Body of pancreas (tissue), 4 donors: ENCODE measurements around the gene COL24A1. TPM values are rescaled to one million over a fixed set of nuclear protein-coding genes. Genes with fewer than 3 reads are reported as not detected.

ENCODE experiments used
- ATAC-seq: fragments of 150-250 bp; one replicate; pipeline ENCODE4 v1.9.1; 2016
- DNase-seq, 4 donors: peaks; one replicate each; pipeline ENCODE4 v3.0.0-alpha.2; 2019
- H3K27ac ChIP-seq, 4 donors: fragments of 200-600 bp; sonication (generic); 1 replicate in 3 of 4; 2 replicates in 1 of 4; pipeline versions ENCODE4 v1.5.1 to v1.6.1; 2016 to 2019; ENCODE audit warnings: mild to moderate bottlenecking in 1 of 4, mixed read lengths in 1 of 4, moderate library complexity in 1 of 4
- H3K27me3 ChIP-seq, 2 donors: fragments of 200-600 bp; sonication (generic); one replicate each; pipeline ENCODE4 v1.6.0; 2016; ENCODE audit warnings: mild to moderate bottlenecking in 1 of 2
- H3K36me3 ChIP-seq, 2 donors: fragments of 200-600 bp; sonication (generic); replicated peaks in 1 of 2; 2 replicates each; pipeline ENCODE4 v1.5.1; 2016; ENCODE audit warnings: low read depth in 2 of 2; ENCODE audit not compliant: insufficient read depth in 1 of 2
- H3K4me1 ChIP-seq: fragments of 200-600 bp; sonication (generic); one replicate; pipeline ENCODE4 v1.6.0; 2016
- H3K4me3 ChIP-seq, 2 donors: fragments of 200-600 bp; sonication (generic); 1 replicate in 1 of 2; 2 replicates in 1 of 2; pipeline ENCODE4 v1.5.1; 2016 to 2019
- H3K9me3 ChIP-seq, 3 donors: fragments of 200-600 bp; sonication (generic); 1 replicate in 2 of 3; 2 replicates in 1 of 3; pipeline ENCODE4 v1.5.1; 2016
- CTCF ChIP-seq, 7 experiments: fragments of 450-650 bp in 4 of 7; fragments of 200-600 bp in 3 of 7; sonication (generic) in 3 of 7; IDR thresholded peaks; one replicate each; pipeline ENCODE4 v1.5.1; 2016 to 2019; ENCODE audit warnings: antibody characterized with exemption in 7 of 7
- POLR2A ChIP-seq, 3 donors: fragments of 450-650 bp; IDR thresholded peaks; one replicate each; pipeline ENCODE4 v1.6.1; 2016; ENCODE audit warnings: antibody characterized with exemption in 3 of 3, mild to moderate bottlenecking in 2 of 3
- WGBS, 2 donors: methylation state at CpG; one replicate each; pipeline ENCODE4 v1.1.5; 2017; 5-methylcytosine and 5-hydroxymethylcytosine counted together
- intact Hi-C: fragments of 100-400 bp; cut with DNase I; formaldehyde crosslinking; loops from one replicate; pipeline ENCODE4 v1.15.1; 2023
- total RNA-seq, 2 donors: library from RNA; depleted of rRNA; stranded (reverse); fragments of >200 nt; gene quantifications; one replicate each; pipeline ENCODE4 v1.1.0, GENCODE V29; 2016

COL24A1 gene
- total RNA-seq, 2 donors from 2014 or later: under 0.01 TPM; not detected in 1

- TF ChIP-seq POLR2A (IDR thresholded peaks at IDR 0.05) (no peak), CTCF (IDR thresholded peaks at IDR 0.05) (no peak)
- Histone ChIP-seq H3K4me1 (no peaks in the 10 kb centered on the region), H3K27me3 (no peaks in the 10 kb centered on the region), H3K9me3 (no peaks in the 10 kb centered on the region), H3K36me3 (no peaks in the 10 kb centered on the region), H3K27ac (no peak overlapping the region), H3K4me3 (no peak overlapping the region)
- ATAC-seq (no peak), DNase-seq (no peak)
- 51 to 58% methylated on average over 4 of the region's 4 CpGs for WGBS, 2 donors
- intact Hi-C loops: no loop called here
Measured at GRCh38 chr1:85943526-85943925, 213.0 kb downstream of the COL24A1 start.

GRCh38 chr1:85940656-85941306 is 215.8 kb downstream of the COL24A1 start:
- 15 to 27% methylated on average over 2 of the region's 2 CpGs for WGBS, 2 donors
- no peak overlapping the region for H3K4me3 ChIP-seq
- intact Hi-C loops: no loop called here
- no peak overlapping the region for H3K27ac ChIP-seq
- H3K4me1 ChIP-seq: no peaks in the 10 kb centered on the region
- ATAC-seq: no peak
- no peaks in the 10 kb centered on the region for H3K27me3 ChIP-seq
- H3K9me3 ChIP-seq: no peaks in the 10 kb centered on the region
- DNase-seq: no peak
- no peaks in the 10 kb centered on the region for H3K36me3 ChIP-seq
- no peak for TF ChIP-seq POLR2A (IDR thresholded peaks at IDR 0.05)
- no peak for TF ChIP-seq CTCF (IDR thresholded peaks at IDR 0.05)

- DNase-seq (no peak), ATAC-seq (no peak)
- Histone ChIP-seq H3K27ac (no peak overlapping the region), H3K36me3 (no peaks in the 10 kb centered on the region), H3K27me3 (no peaks in the 10 kb centered on the region), H3K9me3 (no peaks in the 10 kb centered on the region), H3K4me1 (no peaks in the 10 kb centered on the region), H3K4me3 (no peak overlapping the region)
- 81 to 87% methylated on average over 4 of the region's 4 CpGs for WGBS, 2 donors
- intact Hi-C loops: no loop called here
- TF ChIP-seq POLR2A (IDR thresholded peaks at IDR 0.05) (no peak), CTCF (IDR thresholded peaks at IDR 0.05) (no peak)
Measured at GRCh38 chr1:85938829-85939228, 217.7 kb downstream of the COL24A1 start.

- intact Hi-C loops: no loop called here
- no peak for DNase-seq
Measured at GRCh38 chr1:85936470-85936869, 220.1 kb downstream of the COL24A1 start.

More at GRCh38 chr1:85936470-85936869, 220.1 kb downstream of the COL24A1 start:
- no peak for ATAC-seq
- H3K4me1 ChIP-seq: no peaks in the 10 kb centered on the region
- no peaks in the 10 kb centered on the region for H3K27me3 ChIP-seq
- 52 to 76% methylated on average over 2 of the region's 2 CpGs for WGBS, 2 donors
- no peaks in the 10 kb centered on the region for H3K36me3 ChIP-seq
- TF ChIP-seq POLR2A (IDR thresholded peaks at IDR 0.05) (no peak), CTCF (IDR thresholded peaks at IDR 0.05) (no peak)
- no peak overlapping the region for H3K27ac ChIP-seq
- no peak overlapping the region for H3K4me3 ChIP-seq
- H3K9me3 ChIP-seq: no peaks in the 10 kb centered on the region
